OCI-LY1 (cell line): Measurements from ENCODE around the gene ARAP1.

Experiments
- H2AFZ ChIP-seq: fragments of 200-600 bp; sonication (generic), shearing (Covaris generic); 2 replicates; pipeline ENCODE4 v1.6.0; 2014; ENCODE audit warnings: antibody characterized with exemption, mild to moderate bottlenecking, low read length
- H3F3A ChIP-seq: fragments of 200-600 bp; sonication (generic), shearing (Covaris generic); 2 replicates; pipeline ENCODE4 v1.6.0; 2014; ENCODE audit warnings: mild to moderate bottlenecking, antibody characterized with exemption, low read length, moderate library complexity; ENCODE audit not compliant: insufficient read depth
- H3K27ac ChIP-seq: fragments of 200-600 bp; sonication (generic); 2 replicates; pipeline ENCODE4 v1.5.1; 2014; ENCODE audit warnings: low read length, mixed run types, mild to moderate bottlenecking, low read depth; ENCODE audit not compliant: poor library complexity, severe bottlenecking
- H3K27me3 ChIP-seq: fragments of 200-600 bp; sonication (generic); 2 replicates; pipeline ENCODE4 v1.6.0; 2014; ENCODE audit warnings: antibody characterized with exemption, mild to moderate bottlenecking, low read length, moderate library complexity; ENCODE audit not compliant: insufficient read depth
- H3K36me3 ChIP-seq: fragments of 200-600 bp; sonication (generic); 2 replicates; pipeline ENCODE4 v1.6.1; 2014; ENCODE audit warnings: mild to moderate bottlenecking, antibody characterized with exemption, low read length, moderate library complexity, mixed read lengths; ENCODE audit not compliant: insufficient read depth
- H3K4me1 ChIP-seq: fragments of 200-600 bp; sonication (generic); 2 replicates; pipeline ENCODE4 v1.5.1; 2014; ENCODE audit warnings: mild to moderate bottlenecking, low read length, moderate library complexity; ENCODE audit not compliant: insufficient read depth, severe bottlenecking
- H3K4me2 ChIP-seq: fragments of 200-600 bp; sonication (generic), shearing (Covaris generic); 2 replicates; pipeline ENCODE4 v1.6.1; 2014; ENCODE audit warnings: low read length
- H3K4me3 ChIP-seq: fragments of 200-600 bp; sonication (generic); 2 replicates; pipeline ENCODE4 v1.5.1; 2014; ENCODE audit warnings: low read length, low read depth, mild to moderate bottlenecking, mixed read lengths; ENCODE audit not compliant: poor library complexity, severe bottlenecking
- H3K79me2 ChIP-seq: fragments of 200-600 bp; shearing (Covaris generic); 2 replicates; pipeline ENCODE4 v1.6.1; 2016; ENCODE audit warnings: mixed run types, low read length, mixed read lengths; ENCODE audit not compliant: insufficient read depth
- H3K9ac ChIP-seq: fragments of 200-600 bp; sonication (generic), shearing (Covaris generic); 2 replicates; pipeline ENCODE4 v1.6.1; 2014; ENCODE audit warnings: mild to moderate bottlenecking, low read length, mixed read lengths
- H3K9me2 ChIP-seq: fragments of 200-600 bp; sonication (generic), shearing (Covaris generic); 2 replicates; pipeline ENCODE4 v1.6.1; 2014; ENCODE audit warnings: low read depth, mild to moderate bottlenecking, low read length, mixed read lengths
- H3K9me3 ChIP-seq: fragments of 200-600 bp; shearing (Covaris generic); 2 replicates; pipeline ENCODE4 v1.6.1; 2014; ENCODE audit warnings: low read length, mixed read lengths
- H4K20me1 ChIP-seq: fragments of 200-600 bp; sonication (generic), shearing (Covaris generic); 2 replicates; pipeline ENCODE4 v1.6.0; 2016; ENCODE audit warnings: mild to moderate bottlenecking, low read length; ENCODE audit not compliant: insufficient read depth
- CTCF ChIP-seq: fragments of 200-600 bp; sonication (generic), shearing (Covaris generic); IDR thresholded peaks from 2 replicates; pipeline ENCODE4 v1.5.1; 2017; ENCODE audit warnings: mild to moderate bottlenecking, antibody characterized with exemption, low read length, moderate library complexity, mixed read lengths
- EZH2 ChIP-seq: fragments of 200-600 bp; sonication (generic), shearing (Covaris generic); IDR thresholded peaks from 2 replicates; pipeline ENCODE4 v1.8.0; 2017; ENCODE audit warnings: borderline replicate concordance, mixed run types, mild to moderate bottlenecking, antibody characterized with exemption, low read length, moderate library complexity, mixed read lengths

Gene ARAP1

DNA sequence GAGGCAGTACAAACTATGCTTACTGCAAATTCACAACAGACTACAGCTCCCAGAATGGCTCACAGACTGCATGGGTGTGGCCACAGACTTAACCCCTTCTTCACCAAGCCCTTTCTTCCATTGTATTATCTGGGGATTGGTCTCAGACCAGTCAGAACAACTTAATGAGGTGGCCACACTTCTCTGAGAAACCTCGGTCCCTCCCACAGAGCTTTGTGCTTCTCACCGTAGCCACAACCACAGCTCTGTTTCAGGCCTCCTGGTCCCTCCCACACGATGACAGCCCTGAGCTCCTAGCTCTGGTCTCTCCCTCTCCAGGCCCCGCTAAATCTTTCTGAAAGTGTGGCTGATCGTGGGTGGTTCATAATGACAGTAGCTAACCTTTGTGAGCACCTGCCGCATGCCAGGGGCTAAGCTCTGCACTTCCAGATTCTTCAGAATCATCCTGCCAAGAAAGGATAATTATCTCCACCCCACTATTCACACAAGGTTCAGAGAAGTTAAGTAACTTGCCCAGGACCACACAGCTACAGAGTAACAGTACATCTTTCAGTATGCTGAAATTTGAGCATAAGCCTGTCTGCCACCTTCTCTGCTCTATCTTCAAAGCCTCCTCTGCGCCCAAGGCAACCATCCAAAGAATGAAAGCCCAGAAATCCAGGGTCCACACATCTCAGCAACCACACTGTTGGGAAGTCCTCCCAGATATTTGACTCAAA is 83.4 kb downstream of the ARAP1 start:
- Histone ChIP-seq H2AFZ (no peak overlapping the region), H3K36me3 (no peaks in the 10 kb centered on the region), H4K20me1 (no peaks in the 10 kb centered on the region), H3K4me1 (no peaks in the 10 kb centered on the region), H3K9ac (no peak overlapping the region), H3K9me3 (peaks cover 10% of the 10 kb centered on the region; the same call in 1 of the 2 replicates), H3K27me3 (no peaks in the 10 kb centered on the region; the same call in 1 of the 2 replicates), H3K4me3 (no peak overlapping the region), H3K27ac (no peak overlapping the region), H3K9me2 (no peaks in the 10 kb centered on the region), H3F3A (no peaks in the 10 kb centered on the region), H3K4me2 (no peak overlapping the region), H3K79me2 (no peaks in the 10 kb centered on the region)
- TF ChIP-seq EZH2 (no peak), CTCF (no peak)

GRCh38 chr11:72665911-72666472 is 86.2 kb downstream of the ARAP1 start:
- no peak overlapping the region for H3K9ac ChIP-seq
- H3K4me1 ChIP-seq, result no peaks in the 10 kb centered on the region
- H3K4me2 ChIP-seq, result no peak overlapping the region
- no peaks in the 10 kb centered on the region for H3K36me3 ChIP-seq
- no peaks in the 10 kb centered on the region for H3K9me2 ChIP-seq
- no peaks in the 10 kb centered on the region; the same call in 1 of the 2 replicates for H3K27me3 ChIP-seq
- H2AFZ ChIP-seq, result no peak overlapping the region
- TF ChIP-seq EZH2 (no peak), CTCF (no peak)
- H3K9me3 ChIP-seq, result peaks cover 10% of the 10 kb centered on the region; the same call in 1 of the 2 replicates
- no peak overlapping the region for H3K27ac ChIP-seq
- H3F3A ChIP-seq, result no peaks in the 10 kb centered on the region
- H4K20me1 ChIP-seq, result no peaks in the 10 kb centered on the region
- H3K79me2 ChIP-seq, result no peaks in the 10 kb centered on the region
- H3K4me3 ChIP-seq, result no peak overlapping the region

DNA sequence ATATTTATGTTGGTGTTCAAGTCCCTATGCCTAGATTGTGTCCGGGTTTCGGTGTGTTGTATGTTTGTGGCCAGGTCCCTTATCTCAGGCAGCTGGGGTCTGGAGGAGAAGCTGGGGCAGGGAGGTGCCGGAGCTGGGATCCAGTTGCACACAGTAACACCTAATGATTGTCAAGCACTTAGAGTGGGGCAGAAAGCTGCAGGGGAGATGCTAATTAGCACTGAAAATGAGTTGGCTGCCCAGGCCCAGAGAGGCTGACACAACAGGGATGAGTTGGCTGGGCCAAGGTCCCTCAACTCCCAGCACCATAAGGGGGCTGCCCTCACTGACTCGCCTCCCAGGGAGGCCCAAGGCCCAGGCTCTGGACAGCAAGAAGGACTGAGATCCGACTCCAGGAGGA is 90.2 kb downstream of the ARAP1 start:
- Histone ChIP-seq H2AFZ (no peak overlapping the region), H3K27ac (no peak overlapping the region), H3F3A (no peaks in the 10 kb centered on the region), H3K4me1 (no peaks in the 10 kb centered on the region), H3K9me3 (0 out of 2 replicates have a peak, but pooled peaks cover under 1% of the 10 kb centered on the region), H3K27me3 (0 out of 2 replicates have a peak, but pooled peaks cover 4% of the 10 kb centered on the region), H3K9ac (no peak overlapping the region), H3K79me2 (no peaks in the 10 kb centered on the region), H3K36me3 (no peaks in the 10 kb centered on the region), H3K4me2 (no peak overlapping the region), H3K4me3 (no peak overlapping the region), H4K20me1 (no peaks in the 10 kb centered on the region), H3K9me2 (no peaks in the 10 kb centered on the region)
- no peak for TF ChIP-seq CTCF
- no peak for TF ChIP-seq EZH2
